GM12878 (cell line): ENCODE results near the gene RCHY1.

Experiments
- ASH2L ChIP-seq: fragments of 300-600, 200-600 bp; sonication (generic); IDR thresholded peaks from 2 replicates; pipeline ENCODE4 v1.6.1; 2017; ENCODE audit warnings: low read depth, mild to moderate bottlenecking, borderline replicate concordance
- CREM ChIP-seq: IDR thresholded peaks from 2 replicates; pipeline ENCODE4 v1.6.1; 2014; ENCODE audit warnings: antibody characterized with exemption, low read depth
- EP300 ChIP-seq, 2 experiments: fragments of 150-350 bp in 1 of 2; IDR thresholded peaks; 2 replicates each; pipeline ENCODE4 v1.6.1; 2011 to 2012; ENCODE audit warnings: low read depth in 2 of 2, low read length in 2 of 2, borderline replicate concordance in 1 of 2, improper control_type of control experiment in 1 of 2, inconsistent platforms in 1 of 2; ENCODE audit not compliant: control insufficient read depth in 1 of 2
- ZSCAN29 ChIP-seq: fragments of 450-650 bp; IDR thresholded peaks from 2 replicates; pipeline ENCODE4 v1.6.1; 2017; ENCODE audit warnings: mild to moderate bottlenecking, moderate library complexity

- TF ChIP-seq CREM (no peak), ZSCAN29 (no peak), ASH2L (no peak), EP300 (IDR thresholded peaks at IDR 0.05; ENCODE audit: borderline replicate concordance in 1 of 2, control insufficient read depth in 1 of 2, low read depth in 2 of 2, low read length in 2 of 2) (no peak)
Measured at GRCh38 chr4:75542824-75543223, 28.6 kb upstream of the RCHY1 start.
